Measurements from ENCODE around the gene DGKQ.
"Not testable (repeated sequence)": the region's sequence is repeated elsewhere in the genome, so short reads cannot be mapped to it uniquely, and the experiment has no call there.

Gene DGKQ

GRCh38 chr4:1009542-1010394 lies 36.4 kb upstream of the DGKQ start:
- no peak for FAIRE-seq

DNA sequence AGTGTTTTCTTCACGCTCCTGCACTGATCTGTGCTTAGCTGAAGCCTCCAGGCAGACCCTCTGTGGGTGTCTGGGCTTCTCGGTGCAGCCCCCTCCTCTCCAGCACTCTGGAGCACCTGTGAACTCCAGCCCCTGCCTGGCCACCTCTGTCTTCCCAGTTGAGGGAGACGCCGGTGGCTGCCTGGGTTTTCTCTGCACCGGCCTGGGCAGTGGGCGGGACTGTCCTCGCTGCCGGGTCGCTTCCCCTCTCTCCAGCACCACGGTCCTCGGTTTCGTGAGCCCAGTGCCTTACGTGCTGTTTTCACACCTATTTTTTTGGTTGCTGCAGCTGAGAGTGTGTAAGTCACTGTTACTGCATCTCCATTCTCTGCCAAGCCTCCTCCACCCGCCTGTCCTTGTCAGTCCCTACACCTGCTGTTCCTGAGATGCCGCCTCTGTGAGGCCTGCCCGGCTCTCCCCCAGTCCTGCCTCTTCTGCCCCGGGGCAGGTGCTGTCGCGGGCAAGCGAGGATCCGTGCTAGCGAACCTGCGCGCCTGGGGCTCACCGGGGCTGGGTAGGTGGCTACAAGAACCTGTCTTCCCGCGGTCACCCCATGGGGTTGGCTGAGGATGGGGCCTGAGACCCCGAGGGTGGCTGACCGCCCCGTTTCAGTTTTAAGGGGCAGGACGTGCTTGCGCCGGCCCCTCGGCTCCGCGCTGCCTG lies 35.6 kb upstream of the DGKQ start:
- FAIRE-seq: no peak

- no peak for FAIRE-seq
Measured at GRCh38 chr4:1006856-1007255, 33.5 kb upstream of the DGKQ start.

DNA sequence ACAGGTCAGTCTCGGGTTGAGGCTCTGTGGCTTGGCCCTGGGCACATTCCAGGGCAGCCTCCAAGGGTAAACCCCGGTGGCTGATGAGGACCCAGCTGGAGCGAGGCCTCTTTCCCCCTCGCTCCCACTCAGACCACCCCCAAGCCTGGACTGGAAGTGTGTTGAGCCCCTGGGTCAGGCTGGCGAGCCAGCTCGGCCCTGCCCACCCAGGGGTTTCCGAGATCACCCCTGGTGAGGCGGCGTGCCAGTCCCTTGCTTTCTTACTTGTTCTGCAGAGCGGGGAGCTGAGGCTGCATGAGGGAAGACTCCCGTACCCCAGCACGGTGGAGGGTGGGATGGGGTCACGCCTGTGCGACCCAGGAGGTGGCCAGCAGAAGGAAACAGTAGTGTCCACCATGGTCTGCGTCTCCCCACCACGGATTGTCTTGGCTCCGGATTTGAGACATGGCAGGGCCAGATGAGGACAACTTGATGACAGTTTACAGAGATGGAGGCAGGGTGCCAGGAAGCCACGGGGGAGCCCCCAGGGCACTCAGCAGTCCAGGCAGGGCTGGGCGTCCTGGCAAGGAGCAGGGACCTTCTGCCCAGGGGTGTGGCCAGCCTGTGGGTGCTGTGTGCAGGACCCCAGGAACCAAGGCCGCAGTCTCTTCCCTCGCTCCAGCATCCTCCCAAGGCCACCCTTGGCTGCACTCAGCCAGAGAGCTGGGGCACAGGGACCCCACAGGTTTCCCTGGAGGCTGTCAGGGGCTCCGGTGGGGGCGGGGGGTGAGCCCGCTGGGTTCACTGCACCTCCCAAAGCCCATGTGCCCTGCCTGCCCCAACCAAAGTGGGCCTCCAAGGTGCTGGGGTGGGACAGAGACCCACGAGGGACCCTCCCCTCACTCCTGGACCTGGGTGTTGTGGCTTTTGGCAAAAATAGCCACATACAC lies 31.5 kb upstream of the DGKQ start:
- FAIRE-seq: no peak

GRCh38 chr4:1004071-1004418 lies 30.7 kb upstream of the DGKQ start:
- FAIRE-seq: no peak

DNA sequence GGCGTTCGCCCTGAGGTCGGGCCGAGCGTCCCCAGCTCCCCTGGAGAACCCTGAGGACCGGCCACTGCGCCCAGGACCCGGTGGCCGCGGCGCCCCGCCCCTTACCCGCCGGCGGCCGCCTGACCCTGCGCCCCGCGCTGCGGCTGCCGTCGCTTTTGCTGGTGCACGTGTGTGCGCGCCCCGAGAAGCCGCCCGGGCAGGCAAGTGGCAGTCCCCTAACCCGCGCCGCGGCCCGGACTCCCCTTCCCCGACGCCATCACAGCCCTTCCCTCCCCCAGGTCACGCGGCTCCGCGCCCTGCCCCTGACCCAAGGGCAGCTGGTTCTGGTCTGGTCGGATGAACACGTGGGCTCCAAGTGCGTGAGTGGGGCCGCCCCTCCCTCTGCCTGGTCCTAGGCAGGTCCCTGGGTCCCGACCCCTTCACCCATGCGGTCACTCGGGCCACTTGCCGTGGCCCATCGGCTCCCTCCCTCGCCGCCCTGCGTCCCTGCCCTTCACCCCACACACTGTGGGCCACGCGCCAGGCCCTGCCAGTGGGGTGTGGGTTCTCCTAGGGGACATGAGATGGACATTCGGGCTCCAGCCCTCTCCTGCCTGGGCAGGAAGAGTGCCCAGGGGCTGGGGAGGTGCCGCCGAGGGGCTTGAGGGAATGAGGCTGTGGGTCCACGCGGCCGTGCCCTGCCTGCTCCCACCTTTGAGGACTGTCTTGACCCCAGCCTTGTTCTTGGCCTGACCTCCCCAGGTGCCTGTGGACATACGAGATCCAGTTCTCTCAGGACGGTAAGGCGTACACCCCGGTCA lies 30.1 kb upstream of the DGKQ start:
- no peak for FAIRE-seq

GRCh38 chr4:1002631-1003251 lies 29.4 kb upstream of the DGKQ start:
- FAIRE-seq: no peak

DNA sequence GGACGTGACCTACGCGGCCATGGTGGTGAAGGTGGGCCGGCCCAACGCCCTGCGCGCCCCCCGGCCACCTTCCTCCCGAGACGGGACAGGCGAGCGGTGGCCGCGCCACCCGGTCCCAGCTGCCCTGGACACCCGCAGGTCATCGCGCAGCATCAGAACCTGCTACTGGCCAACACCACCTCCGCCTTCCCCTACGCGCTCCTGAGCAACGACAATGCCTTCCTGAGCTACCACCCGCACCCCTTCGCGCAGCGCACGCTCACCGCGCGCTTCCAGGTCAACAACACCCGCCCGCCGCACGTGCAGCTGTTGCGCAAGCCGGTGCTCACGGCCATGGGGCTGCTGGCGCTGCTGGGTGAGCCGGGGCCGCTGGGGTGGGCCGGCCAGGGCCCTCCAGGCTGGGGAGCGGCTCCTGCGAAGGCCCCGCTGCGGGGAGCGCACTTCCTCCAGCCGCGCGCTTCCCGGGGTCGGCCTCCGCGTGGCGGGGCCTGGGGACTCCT lies 28.8 kb upstream of the DGKQ start:
- no peak for FAIRE-seq

DNA sequence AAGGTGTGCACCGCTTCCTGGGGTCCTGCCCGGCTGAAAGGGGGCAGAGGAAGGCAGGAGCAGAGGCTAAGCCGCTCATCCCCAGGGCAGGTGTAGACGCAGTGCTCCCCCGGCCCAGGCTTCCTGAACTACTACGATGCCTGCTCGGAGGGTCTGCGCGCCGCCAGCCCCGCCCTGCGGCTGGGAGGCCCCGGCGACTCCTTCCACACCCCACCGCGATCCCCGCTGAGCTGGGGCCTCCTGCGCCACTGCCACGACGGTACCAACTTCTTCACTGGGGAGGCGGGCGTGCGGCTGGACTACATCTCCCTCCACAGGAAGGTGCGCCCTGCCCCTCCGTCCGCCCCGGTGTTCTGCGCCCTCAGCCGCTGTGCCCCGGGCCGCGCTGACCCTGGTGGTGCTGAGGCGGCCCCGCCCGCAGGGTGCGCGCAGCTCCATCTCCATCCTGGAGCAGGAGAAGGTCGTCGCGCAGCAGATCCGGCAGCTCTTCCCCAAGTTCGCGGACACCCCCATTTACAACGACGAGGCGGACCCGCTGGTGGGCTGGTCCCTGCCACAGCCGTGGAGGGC lies 28.3 kb upstream of the DGKQ start:
- no peak for FAIRE-seq

DNA sequence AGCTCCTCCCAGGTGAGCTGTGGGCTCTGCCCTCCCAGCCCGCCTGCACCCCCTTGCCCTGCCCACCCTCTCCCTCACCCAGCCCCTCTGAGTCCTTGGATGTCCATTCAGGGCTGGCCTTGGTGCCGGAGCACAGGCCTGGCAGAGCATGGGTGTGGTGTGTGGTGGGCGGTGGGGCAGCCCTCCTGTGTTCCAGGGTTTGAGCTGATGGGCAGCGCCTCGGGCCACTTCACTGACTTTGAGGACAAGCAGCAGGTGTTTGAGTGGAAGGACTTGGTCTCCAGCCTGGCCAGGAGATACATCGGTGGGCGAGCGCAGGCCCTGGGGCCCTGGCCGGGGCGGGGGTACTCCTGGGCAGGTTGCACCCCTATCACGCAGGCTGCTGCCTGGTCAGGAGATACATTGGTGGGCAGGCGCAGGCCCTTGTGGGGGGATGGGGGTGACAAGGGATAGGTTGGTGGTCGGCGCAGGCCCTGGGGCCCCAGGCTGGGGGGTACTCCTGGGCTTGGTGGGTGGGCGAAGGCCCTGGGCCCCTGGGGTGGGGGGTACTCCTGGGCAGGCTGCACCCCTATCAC lies 27.4 kb upstream of the DGKQ start:
- no peak for FAIRE-seq

DNA sequence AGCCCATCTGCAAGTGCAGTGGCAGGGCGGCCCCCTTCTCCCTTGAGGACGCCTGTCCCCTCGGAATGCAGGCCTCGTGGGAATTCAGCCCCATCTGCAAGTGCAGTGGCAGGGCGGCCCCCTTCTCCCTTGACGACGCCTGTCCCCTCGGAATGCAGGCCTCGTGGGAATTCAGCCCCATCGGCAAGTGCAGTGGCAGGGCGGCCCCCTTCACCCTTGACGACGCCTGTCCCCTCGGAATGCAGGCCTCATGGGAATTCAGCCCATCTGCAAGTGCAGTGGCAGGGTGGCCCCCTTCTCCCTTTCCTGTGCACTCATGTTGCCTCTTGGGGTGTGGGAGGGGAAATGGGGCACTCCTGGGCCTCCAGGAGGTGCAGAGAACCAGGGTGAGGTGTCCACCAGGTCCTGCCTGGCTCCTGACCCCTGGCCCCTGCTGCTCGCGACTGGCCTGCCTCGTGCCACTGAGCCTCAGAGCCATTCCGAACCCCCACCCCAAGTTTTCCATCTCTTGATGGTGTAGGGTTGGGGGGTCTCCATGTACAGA lies 26.6 kb upstream of the DGKQ start:
- FAIRE-seq: no peak

GRCh38 chr4:999240-999863 lies 26.0 kb upstream of the DGKQ start:
- not testable (repeated sequence) for FAIRE-seq

DNA sequence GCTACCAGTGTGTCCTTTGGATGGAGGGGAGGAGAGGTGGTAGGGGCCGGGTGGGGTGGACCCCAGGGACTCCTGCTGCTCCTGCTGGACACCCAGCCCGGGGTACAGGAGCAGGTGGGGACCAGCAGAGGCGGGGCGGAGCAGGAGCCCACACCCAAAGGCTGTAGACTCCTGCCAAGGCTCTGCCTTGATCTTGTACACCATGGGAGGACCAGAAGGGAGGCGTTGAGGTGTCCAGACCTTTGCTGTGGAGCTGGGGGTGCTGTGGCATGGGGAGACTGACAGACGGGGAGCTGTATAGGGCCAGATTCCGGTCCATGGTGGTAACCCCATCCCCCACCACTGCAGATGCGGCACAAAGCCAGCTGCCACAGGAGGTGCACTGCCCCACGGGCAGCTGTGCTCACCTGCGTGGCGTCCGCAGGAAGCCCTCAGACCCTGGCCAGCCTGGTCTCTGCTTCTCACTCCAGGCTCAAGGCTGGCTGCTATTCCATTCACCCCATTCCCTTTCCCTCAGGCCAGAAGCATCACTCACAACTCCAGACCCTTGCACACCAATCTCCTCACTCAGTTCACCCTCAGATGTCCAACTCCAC lies 24.8 kb upstream of the DGKQ start:
- FAIRE-seq: no peak

DNA sequence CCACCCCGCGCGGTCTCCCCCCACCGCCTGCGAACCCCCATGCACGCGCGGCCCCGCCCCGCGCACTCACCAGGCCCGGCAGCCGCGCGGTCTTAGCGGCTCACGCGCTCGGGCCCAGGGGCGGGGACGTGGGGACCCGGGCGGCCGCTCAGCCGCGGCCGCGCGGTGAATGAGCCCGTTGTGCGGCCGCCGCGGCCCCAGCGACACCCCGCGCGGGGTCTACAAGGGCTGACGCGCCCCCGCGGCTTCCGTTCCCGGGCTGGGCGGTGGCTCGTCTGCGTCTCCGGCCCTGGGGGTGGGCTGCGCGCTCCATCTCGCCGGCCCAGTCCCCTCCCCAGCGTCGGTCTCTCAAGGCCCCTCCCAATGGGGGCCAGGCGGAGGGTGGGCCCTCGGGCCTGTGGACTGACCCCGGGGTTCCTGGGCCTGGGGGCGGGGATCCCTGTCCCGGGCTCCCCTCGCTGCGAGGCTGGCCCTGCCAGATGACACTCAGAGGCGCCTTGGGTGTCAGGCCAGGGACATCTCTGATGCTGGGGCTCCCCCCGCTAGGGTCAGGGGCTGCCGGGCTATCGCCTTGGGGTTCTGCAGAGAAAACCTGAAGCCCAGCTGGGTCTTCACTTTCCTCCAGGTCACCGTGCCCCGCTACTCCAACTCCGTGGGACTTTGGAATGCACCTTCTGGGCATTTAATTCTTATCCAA lies 24.2 kb upstream of the DGKQ start:
- FAIRE-seq: no peak

DNA sequence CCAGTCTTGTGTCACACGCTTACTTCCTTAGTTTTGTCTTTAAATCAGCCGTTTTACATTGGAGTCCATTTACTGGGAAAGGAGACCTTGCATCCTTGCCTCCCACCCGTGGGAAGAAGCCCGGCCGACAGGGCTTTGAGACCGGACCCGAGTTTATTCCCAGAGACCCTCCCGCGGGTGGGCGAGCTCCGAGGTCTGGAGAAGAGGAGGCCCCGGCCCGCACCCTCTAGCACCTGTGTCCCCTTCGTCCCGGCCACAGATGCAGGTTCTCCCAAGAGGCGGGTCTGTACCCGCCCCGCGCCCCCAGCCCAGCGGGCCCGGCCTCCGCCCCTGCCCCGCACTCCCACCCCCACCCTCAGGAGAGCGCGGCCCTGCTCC lies 23.6 kb upstream of the DGKQ start:
- no peak for FAIRE-seq

DNA sequence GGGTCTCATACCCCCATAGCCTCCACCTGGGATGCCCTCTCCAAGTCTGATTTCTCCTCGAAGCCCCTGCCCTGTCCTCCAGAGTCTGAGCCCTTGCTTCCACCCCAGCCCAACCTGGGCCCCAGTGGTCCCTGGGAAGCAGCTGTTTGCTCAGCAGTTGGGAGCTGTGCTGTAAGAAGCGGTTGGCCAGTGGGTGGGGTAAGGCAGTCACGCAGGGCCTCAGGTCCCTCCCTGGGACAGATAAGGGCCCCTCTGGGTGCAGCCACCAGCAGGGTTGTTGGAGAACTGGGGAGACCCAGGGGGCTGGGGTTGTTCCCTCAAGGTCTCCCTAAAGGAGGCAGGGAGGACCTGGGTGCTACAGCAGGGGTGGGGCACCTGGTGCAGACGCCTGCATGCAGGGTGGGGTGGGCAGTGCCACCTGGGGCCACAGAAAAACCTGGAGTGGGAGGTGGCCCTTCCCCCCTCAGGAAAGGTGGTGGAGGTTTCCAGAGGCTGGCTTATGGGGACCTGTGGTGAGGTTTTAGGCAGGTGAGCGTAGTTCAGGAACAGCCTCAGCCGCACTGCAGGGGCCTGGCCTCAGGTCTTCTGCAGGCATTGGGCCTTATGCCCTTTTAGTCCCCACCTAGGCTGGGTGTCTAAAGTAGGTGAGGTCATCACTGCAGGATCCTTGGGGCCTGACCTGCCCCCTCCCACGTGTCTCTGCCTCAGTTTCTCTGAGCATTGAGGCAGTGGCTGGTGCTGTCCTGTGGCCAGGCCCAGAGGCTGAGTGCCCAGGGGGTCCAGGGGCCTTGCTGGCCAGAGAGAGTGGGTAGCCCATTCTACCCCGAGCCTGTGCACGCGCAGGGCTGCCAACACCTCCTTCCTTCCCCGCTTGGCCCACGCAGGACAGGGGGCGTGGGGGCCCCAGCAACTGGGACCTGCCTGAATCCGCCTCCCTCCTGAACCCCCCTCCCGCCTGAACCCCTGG lies 22.9 kb upstream of the DGKQ start:
- FAIRE-seq: no peak

DNA sequence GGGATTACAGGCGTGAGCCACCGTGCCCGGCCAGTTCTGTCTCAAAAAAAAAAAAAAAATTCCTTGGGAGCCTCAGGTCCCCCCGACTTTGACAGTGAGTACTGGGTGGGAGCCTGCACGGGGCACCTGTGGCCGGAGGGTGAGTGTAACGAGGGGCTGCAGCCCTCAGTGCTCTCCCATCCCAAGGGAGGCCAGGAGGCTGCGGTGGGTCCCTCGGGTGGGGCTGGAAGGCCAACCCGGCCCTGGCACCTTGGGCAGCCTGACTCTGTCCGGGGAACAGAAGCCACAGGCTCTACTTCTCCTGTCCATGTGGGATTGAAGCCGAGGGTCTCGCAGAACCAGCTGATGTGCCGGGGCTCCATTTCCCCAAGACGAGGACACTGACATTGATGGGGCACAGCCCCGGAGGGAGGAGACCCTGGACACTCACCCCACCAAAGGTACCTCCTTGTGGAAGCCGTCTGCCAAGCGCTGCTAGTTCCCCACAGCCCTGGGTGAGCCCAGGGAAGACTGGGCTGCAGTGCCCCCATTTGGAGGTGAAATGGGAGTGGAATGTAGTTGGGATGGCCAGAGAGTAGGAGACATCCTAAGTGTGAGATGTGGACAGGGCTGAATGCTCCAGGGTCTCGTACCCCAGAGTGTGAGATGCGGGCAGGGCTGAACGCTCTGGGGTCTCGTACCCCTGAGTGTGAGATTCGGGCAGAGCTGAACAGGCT lies 22.1 kb upstream of the DGKQ start:
- no peak for FAIRE-seq
